GM21528 (cell line): ENCODE data around the gene TMEM63C.
"Not testable (repeated sequence)": the region's sequence is repeated elsewhere in the genome, so short reads cannot be mapped to it uniquely, and the experiment has no call there.

Source experiments
- ATAC-seq: cut with Tn5 transposase; IDR thresholded peaks from one replicate; pipeline ENCODE4 v1.9.1; 2021; ENCODE audit warnings: mild to moderate bottlenecking, moderate library complexity; ENCODE audit not compliant: unreplicated experiment, low FRiP score

The TMEM63C gene

GRCh38 chr14:77273796-77274195, 92.2 kb downstream of the TMEM63C start:
- no peak for ATAC-seq

GRCh38 chr14:77275041-77275580, 93.5 kb downstream of the TMEM63C start:
- ATAC-seq = no peak

GRCh38 chr14:77275601-77276017, 94.0 kb downstream of the TMEM63C start:
- ATAC-seq = no peak

- no peak for ATAC-seq
Observed at GRCh38 chr14:77276295-77276935, 94.8 kb downstream of the TMEM63C start.

- no peak for ATAC-seq
Observed at GRCh38 chr14:77276959-77277358, 95.4 kb downstream of the TMEM63C start.

GRCh38 chr14:77278461-77279230, 97.0 kb downstream of the TMEM63C start:
- no peak for ATAC-seq

GRCh38 chr14:77279719-77280118, 98.1 kb downstream of the TMEM63C start:
- no peak for ATAC-seq

- not testable (repeated sequence) for ATAC-seq
Observed at GRCh38 chr14:77280921-77281320, 99.3 kb downstream of the TMEM63C start.

GRCh38 chr14:77281852-77282410, 100.3 kb downstream of the TMEM63C start:
- no peak for ATAC-seq

GRCh38 chr14:77284066-77284465, 102.5 kb downstream of the TMEM63C start:
- no peak for ATAC-seq

GRCh38 chr14:77284466-77284865, 102.9 kb downstream of the TMEM63C start:
- ATAC-seq = no peak

- ATAC-seq = no peak
Observed at GRCh38 chr14:77286576-77286975, 105.0 kb downstream of the TMEM63C start.

- no peak for ATAC-seq
Observed at GRCh38 chr14:77290705-77291104, 109.1 kb downstream of the TMEM63C start.

GRCh38 chr14:77296155-77296554, 114.6 kb downstream of the TMEM63C start:
- ATAC-seq = no peak

GRCh38 chr14:77296906-77297305, 115.3 kb downstream of the TMEM63C start:
- no peak for ATAC-seq

- ATAC-seq = no peak
Observed at GRCh38 chr14:77299771-77300170, 118.2 kb downstream of the TMEM63C start.

- ATAC-seq = no peak
Observed at GRCh38 chr14:77301103-77301502, 119.5 kb downstream of the TMEM63C start.

GRCh38 chr14:77302926-77303325, 121.3 kb downstream of the TMEM63C start:
- no peak for ATAC-seq

- ATAC-seq = no peak
Observed at GRCh38 chr14:77303417-77304156, 122.0 kb downstream of the TMEM63C start.

- no peak for ATAC-seq
Observed at GRCh38 chr14:77305696-77306095, 124.1 kb downstream of the TMEM63C start.

GRCh38 chr14:77306416-77306815, 124.8 kb downstream of the TMEM63C start:
- no peak for ATAC-seq
